GM21526 (cell line): ENCODE data around the gene DDX56.

Experiments
- ATAC-seq: cut with Tn5 transposase; IDR thresholded peaks from one replicate; pipeline ENCODE4 v1.9.1; 2021; ENCODE audit warnings: moderate library complexity; ENCODE audit not compliant: unreplicated experiment, low FRiP score

Gene DDX56, protein sequence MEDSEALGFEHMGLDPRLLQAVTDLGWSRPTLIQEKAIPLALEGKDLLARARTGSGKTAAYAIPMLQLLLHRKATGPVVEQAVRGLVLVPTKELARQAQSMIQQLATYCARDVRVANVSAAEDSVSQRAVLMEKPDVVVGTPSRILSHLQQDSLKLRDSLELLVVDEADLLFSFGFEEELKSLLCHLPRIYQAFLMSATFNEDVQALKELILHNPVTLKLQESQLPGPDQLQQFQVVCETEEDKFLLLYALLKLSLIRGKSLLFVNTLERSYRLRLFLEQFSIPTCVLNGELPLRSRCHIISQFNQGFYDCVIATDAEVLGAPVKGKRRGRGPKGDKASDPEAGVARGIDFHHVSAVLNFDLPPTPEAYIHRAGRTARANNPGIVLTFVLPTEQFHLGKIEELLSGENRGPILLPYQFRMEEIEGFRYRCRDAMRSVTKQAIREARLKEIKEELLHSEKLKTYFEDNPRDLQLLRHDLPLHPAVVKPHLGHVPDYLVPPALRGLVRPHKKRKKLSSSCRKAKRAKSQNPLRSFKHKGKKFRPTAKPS

DNA sequence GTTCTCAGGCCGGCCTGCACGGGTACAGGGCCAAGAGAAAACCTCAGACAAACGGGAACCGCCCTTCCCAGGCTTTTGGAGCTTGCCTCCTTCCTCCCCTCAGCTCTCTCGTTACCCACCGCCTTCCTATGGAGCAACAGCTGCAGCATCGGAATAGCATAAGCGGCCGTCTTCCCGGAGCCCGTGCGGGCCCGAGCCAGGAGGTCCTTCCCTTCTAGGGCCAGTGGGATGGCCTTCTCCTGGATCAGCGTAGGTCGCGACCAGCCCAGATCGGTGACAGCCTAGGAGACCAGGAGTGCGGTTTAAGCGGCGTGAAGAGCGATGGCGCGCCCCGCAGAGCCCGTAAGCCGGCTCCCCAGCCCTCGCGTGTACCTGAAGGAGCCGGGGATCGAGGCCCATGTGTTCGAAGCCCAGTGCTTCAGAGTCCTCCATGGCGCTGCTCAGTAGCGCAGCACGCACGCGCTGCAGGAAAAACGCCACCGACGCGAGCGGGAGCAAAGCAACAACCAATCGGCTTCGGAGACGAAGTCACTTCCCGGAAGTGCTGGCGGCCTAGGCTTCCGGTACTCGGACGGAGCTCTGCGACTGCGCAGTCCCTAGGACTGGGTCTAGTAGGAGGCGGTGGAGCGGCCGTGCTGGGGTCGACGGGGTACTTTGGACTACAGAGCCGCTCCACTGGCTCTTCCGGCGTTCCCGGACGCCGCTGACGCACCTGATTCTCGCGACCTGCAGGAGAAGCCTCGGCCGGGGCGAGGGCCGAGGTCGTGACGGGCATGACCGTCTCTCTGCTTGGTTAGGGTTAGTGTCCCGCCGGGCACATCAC, at the start of gene DDX56:
TSS of gene DDX56 (minus strand) at position 445 of the 823 bp plus-strand sequence. CDS start at position 432, 13 bp downstream.
- ATAC-seq, result peak; percentile 88

DNA sequence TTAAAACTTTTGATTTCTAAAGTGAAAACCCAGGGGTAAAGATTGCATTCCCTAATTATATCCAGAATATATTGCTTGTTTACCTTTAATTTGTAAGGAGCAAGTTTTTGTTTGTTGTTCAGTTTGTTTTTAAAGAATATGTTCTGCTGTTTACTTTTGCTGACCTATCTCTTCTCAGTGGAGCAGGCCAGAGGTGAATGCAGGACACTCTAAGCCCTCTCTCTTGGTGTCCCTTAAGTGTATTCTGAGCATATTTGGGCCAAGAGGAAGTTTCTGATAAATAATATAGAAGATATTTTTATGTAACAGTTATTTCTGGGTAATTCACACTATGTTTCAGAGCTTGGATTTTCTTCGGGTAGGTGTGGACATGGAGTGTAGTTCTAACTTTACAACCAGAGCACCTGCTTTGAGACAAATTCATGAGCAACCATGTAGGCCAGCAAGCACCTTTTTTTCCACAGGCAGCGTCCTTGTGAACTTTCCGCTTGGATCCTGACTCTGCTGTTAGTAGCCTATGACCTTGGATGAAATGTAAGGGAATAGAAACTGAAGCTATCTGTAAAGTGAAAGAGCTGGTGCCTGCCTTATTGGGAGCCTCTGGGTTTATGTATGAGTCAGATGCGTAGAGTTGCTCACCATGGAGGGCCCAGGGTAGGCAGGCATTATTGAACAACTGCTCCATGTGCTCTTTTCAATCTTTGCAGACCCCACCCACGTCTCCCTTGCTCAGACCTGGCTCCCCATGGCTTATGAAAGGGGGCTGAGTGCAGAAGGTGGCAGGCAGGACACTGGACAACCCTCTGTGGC, 48.8 kb upstream of the DDX56 start:
- ATAC-seq, result peak; percentile 57

DNA sequence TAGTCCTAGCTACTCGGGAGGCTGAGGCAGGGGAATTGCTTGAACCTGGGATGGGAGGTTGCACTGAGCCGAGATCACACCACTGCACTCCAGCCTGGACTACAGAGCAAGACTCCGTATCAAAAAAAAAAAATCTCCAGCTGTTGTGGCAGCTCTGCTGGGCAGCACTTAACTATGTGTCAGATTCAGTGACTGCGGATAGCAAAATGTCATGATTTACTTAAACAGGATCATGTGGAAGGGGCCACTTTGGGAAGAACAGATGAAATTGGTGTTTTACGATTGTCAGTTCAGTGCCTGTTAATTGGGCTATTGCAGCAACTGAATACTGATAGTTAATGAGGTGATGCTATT, 48.0 kb upstream of the DDX56 start:
- ATAC-seq, result no peak

- ATAC-seq, result no peak
Observed at GRCh38 chr7:44621034-44621749, 47.5 kb upstream of the DDX56 start.

DNA sequence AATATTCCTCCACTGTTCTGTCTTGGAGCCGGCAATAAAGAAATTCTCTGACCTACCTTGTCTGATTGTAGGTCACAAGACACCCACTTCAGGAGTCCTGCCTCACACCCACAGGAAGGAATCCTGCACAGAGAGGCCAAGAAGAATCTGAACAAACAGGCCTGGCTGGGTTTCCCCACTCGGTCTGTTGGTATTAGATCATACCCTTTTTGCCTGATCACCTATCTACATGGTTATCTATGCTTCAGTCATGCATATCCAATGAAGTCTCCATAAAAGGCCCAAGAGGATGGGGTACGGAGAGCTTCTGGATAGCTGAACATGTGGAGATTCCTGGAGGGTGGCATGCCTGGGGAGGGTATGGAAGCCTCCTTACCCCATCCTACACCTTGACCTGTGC, 45.0 kb upstream of the DDX56 start:
- no peak for ATAC-seq

- no peak for ATAC-seq
Observed at GRCh38 chr7:44618045-44618444, 44.3 kb upstream of the DDX56 start.

DNA sequence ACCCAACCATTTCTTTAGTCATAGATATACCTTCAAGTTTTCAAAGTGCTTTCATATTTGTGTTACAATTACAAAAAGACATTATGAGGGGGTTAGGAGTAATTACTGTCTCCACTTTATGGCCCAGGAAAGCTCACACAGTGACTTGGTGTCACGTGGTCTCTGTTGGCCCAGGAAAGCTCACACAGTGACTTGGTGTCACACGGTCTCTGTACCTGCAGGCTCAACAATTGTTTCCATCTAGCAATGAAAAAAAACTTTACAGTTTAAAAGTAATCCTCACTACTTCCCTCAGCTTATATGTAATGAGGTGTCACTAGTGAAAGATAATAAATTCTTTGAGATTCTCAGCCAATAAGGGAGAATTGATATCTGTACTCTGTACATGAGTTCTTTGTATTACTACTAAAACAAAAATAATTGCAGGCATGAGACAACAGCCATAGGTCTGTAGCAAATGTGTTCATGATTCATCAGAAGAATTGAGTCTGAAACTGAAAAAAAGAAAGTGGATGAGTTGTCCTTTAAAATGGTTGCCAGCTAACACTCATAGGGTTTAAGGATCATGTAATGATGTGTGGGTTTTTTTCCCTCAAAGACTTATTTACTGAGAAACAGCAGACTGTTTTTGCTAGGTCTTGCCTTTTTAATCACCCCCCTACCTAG, 43.6 kb upstream of the DDX56 start:
- ATAC-seq, result no peak

- ATAC-seq, result no peak
Observed at GRCh38 chr7:44616545-44616944, 42.8 kb upstream of the DDX56 start.

DNA sequence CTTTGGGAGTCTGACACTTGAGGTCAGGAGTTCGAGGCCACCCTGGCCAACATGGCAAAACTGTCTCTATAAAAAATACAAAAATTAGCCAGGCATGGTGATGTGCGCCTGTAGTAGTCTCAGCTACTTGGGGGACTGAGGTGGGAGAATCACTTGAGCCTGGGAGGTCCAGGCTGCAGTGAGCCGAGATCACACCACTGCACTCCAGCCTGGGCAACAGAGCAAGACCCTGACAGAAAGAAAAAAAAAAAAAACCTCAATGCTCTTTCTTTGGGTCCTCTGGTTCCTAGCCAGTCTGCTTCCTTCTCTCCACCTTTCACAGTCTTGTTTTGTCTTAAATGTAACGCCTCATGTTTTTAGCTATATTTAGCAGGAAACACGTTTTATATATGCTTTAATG, 42.1 kb upstream of the DDX56 start:
- no peak for ATAC-seq

DNA sequence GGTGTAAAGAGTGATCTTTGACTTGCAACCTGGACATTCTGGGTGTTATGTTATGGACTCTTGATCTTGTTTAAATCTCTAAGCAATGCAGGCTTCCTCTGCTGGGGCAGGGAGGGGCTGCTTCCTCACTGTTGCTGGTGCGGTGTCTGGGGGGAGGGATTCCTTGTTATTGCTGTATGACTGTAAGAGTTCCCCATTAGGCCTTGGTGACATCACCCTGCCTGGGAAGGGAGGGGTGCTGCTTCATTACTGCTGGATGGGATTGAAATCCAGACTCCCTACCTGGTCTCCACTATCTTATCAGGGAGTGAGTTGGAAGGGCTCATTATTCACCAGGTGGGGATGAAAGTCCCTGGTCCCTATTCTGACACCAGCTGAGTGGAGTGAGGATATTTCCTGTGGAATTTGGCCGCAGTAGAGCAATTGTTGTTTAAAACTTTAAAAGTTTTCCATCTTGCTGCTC, 41.5 kb upstream of the DDX56 start:
- no peak for ATAC-seq

DNA sequence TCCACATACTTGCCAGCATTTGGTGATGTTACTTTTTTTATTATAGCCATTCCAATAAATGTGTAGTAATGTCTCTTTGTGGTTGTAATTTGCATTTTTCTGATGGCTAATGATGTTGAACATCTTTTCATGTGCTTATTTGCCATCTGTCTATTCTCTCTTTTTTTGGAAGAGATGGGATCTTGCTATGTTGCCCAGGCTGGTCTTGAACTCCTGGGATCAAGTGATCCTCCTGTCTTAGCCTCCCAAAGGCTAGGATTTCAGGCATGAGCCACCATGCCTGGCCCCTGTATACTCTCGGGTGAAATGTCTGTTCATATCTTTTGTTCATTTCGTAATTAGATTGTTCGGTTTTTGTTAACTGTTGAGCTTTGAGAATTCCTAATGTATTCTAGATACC, 36.1 kb upstream of the DDX56 start:
- no peak for ATAC-seq

GRCh38 chr7:44608916-44609648, 35.4 kb upstream of the DDX56 start:
- no peak for ATAC-seq

DNA sequence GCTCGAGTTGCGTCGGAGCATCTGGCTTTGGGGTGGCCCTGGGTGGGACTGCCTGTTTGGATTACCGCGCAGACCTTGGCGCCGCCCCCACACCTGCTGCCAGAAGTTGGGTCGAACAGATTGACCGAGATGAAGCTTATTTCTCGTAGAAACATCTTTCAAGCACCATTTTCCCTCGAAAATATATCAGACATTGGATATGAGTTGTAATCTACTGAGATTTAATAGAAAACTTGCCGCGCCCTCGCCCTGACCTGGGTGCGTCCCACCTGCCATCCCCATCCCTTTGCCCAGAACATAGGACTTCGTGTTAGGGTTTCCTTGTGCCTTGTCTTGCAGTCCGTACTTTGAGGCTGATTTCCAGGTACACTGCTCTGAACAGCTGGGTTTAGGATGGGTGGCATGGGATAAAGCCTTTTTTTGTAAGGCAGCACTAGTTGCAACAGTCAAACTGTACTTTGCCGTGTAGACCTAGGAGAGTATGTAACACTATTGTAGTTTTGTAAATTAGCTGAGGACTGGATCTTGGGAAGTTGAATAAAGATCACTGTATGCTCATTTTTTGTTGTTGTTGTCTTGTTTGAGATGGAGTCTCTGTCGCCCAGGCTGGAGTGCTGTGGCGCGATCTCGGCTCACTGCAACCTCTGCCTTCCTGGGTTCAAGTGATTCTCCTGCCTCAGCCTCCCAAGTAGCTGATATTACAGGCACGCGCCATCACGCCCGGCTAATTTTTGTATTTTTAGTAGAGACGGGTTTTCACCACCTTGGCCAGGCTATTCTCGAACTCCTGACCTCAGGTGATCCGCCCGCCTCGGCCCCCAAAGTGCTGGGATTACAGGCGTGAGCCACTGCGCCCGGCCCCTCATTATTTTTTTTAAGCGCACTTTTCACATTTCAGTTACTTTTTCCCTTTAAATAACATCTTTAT, 33.7 kb upstream of the DDX56 start:
- no peak for ATAC-seq

DNA sequence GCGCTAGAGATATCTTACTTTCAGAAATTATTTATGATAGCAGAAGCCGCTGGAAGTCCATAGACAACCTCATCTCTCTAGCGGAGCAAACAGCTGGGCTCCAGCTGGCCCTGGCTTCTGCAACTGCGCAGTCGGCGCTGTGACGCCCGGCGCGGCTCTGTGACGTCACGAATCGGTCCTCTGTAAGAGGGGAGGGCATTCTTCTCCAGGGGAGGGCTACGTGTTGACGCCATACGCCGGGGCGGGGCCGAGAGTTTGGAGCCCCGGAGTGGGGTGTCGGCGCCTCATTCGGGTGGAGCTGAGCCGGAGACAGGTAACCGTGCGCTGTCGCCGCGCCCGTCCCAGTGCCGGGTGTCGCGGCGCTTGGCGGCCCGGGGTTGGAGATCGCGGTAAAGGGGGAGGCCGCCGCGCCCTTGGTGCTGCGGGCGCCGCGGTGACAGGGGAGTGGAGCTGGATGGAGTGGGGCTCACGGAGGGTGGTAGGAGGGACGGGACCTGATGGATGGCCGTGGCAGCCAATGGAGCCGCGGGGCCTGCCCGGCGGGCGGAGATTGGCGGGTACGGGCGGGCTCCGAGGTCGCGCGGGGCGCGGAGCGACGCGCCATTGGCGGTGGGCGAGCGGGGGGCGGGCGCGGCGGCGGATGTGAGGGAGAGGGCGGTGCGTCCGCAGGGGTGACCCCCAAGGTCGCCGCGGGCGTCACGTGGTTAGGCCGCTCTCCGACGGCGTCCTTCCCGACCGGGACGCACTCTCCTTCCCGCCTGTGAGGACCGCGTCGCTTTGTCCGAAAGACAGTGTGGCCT, 32.8 kb upstream of the DDX56 start, which contains the start of gene OGDH:
TSS of gene OGDH (plus strand) at position 287 of the 800 bp plus-strand sequence. CDS start 17,717 bp downstream, outside the sequence.
- peak; percentile 90 for ATAC-seq

DNA sequence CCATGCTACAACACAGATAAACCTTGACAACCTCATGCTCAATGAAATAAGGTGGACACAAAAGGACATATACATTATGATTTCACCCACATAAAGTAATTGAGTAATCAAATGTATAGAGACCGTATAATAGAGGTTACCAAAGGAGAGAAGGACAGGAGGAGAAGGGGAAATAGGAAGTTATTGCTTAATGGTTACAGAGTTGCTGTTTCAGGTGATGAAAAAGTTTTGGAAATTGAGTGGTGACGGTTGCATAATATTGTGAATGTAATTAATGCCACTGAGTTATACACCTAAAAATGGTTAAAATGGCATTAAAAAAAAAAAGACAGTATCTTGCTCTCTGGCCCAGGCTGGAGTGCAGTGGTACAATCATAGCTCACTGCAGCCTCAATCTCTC, 31.2 kb upstream of the DDX56 start:
- ATAC-seq, result no peak

GRCh38 chr7:44603193-44603592, 29.5 kb upstream of the DDX56 start:
- ATAC-seq, result no peak

DNA sequence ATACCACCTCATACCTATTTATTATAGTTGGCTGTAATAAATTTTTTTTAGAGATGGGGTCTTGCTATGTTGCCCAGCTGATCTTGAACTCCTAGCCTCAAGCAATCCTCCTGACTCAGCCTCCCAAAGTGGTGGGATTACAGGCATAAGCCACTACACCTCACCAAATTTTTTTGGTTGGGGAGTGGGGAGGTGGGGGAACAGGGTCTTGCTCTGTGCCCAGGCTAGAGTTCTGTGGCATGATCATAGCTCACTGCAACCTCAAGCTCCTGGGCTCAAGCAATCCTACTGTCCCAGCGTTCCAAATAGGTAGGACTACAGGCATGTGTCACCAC, 28.8 kb upstream of the DDX56 start:
- no peak for ATAC-seq
